Measurements from ENCODE around the gene GLRA2.
A peak's percentile ranks its signal among the peaks of the same experiment; 100 is the strongest.

The GLRA2 gene

DNA sequence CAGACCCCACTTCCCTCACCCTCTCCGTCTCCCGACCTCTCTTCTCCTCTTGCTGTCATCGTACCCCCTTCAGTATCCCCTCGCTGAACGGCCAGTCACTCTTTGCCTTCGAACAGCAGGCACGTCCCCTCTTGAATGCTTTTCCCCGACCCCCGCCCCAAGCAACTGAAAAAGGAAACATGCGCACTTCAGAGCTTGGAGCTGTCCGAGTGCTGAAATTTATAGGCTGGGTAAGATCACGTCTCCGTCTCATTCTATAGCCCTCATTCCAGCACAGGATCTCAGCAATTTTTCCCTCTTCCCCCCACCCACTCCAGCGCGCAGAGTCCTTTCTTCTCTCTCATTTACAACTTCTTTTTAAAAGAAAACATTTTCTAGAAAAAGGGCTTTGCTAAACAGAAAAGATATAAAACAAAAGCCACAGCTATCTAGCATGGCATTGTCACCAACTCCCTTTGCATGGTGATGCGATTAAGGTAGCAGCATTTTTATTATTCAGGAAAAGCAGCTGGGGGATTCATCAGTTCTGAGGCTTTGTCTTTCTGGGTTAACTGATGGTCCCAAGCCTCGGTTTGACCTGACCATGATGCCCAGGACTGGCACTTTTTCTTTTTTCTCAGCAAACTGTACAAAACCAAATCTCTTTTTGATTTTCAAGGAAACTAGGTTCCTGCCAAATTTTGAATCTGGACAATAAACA is at the start of gene GLRA2:
Gene GLRA2 (plus strand): TSS at position 247 of the 700 bp plus-strand sequence. CDS start 522 bp downstream, outside the sequence.
- no peak for DNase-seq

DNA sequence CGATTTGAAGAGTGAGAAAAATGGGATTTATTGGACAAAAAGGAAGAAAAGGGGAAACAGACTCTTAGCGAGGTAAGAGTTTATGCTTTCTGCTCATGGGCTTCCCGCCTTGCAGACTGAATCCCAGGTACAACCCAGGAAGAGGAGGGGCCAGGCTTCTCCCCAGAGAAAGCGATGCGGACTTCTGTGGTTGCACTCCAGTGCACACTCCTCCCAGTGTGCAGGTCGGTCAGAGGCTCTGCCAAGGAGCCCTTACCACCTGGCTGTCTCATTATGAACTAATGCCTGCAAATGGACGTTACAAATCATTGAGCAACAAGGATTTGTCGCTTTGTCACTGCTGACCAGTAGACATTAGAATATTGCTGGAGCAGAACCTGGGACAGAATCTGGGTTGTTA is 39.9 kb upstream of the GLRA2 start:
- DNase-seq = no peak

- DNase-seq = no peak
These were observed 37.6 kb upstream of the GLRA2 start for GRCh38 chrX:14491689-14492088.

- no peak for DNase-seq
These were observed 32.7 kb upstream of the GLRA2 start for GRCh38 chrX:14496674-14497073.

GRCh38 chrX:14497184-14497666 is 32.1 kb upstream of the GLRA2 start:
- DNase-seq = no peak

DNA sequence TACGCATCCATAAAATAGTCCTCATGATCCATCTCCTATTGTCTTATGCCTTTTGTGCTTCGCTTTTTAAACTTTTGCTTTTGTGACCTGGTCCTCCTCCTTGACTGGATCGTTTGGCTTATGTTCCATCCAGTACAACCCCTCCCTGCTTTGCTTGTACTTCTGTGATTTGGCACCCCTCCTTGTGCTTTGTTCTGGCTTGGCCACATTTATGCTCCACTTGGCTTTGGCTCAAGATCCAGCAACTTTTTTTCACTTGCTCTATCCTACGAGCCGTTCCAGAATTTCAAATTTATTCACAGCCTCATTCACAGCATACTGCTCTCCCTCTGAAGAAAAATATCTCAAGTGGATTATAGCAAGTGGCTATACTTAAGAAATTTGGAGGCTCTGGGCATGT is 28.0 kb upstream of the GLRA2 start:
- no peak for DNase-seq

DNA sequence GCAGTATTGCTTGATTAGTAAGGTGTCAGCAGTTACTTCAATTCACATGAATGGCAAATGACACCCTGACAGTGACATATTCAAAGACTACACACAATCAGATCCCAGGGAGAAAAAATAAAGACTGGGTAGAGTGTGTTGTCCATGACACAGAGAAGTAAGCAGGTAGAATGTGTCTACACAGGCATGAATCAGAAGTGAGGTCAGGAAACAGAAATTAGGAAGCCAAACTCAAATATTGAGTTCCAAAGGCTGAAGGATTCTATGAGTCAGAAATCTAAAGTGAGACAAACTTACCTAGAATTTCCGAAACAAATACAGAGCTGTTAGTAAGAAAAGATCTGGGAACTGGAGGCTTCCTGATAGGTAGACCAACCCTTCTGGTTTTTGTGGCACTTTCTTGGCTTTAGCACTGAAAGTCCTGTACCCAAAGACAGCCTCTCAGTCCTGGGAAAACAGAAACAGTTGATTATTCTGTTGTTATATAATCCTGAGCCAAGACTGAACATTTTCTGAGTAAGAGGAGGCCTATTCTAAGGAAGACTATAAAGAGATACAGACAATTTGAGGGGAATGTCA is 24.3 kb upstream of the GLRA2 start:
- no peak for DNase-seq

GRCh38 chrX:14505648-14506047 is 23.7 kb upstream of the GLRA2 start:
- DNase-seq = no peak

GRCh38 chrX:14506866-14507265 is 22.5 kb upstream of the GLRA2 start:
- DNase-seq = no peak

- DNase-seq = peak; percentile 19
These were observed 21.2 kb upstream of the GLRA2 start for GRCh38 chrX:14508025-14508690.

GRCh38 chrX:14509325-14510057 is 19.8 kb upstream of the GLRA2 start:
- DNase-seq = no peak

DNA sequence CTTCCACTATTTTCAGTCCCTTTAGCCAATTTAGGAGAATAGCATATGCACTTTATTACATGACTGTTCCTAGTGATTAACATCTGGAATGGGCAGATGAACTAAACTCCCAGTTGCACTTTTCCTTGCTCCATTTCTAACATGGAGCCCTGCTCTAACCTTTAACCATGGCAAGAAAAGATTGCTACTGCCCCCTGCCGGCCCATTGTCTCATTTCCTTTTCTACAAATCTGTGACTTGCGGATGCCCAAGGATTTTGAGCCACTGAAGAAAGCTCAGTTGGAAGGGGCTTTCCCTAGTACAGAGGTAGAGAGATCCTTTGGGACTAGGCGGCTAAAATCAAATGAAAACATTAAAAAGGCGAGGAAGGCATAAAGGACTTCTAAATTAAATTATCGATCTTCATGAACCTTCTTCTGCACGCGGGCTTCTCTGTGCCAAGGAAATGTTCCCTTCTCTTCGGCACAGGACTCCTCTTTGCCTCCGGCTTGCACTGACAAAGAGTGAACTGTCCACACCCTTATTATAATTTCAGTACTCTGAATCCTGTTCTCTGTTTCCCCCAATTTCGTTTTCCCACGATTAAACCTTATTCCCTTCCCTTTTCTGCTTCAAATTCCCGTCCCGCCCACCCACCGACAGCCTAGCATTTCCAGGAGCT is 577 bp upstream of the GLRA2 start:
- peak; percentile 54 for DNase-seq

GRCh38 chrX:14533867-14534266 is 4.5 kb downstream of the GLRA2 start:
- no peak for DNase-seq

DNA sequence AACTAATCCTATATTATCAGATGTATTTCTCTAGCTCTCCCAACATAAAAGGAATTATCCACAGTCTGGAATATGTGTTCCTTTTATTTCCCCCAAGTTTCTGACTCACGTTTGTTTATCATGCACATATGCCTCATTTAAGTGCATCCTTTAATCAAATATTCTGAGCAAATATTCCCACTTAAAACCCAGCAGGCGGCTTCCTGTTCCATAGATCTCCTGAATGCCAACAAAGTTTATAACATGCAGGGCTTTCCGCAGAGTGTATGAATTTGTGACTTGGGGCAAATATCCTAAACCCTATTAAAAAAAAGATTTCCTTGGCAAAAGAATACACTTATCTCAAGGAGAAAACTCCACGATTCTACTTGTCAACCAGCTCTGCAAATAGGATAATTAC is 16.9 kb downstream of the GLRA2 start:
- no peak for DNase-seq

- DNase-seq = no peak
These were observed 24.9 kb downstream of the GLRA2 start for GRCh38 chrX:14554131-14554715.

DNA sequence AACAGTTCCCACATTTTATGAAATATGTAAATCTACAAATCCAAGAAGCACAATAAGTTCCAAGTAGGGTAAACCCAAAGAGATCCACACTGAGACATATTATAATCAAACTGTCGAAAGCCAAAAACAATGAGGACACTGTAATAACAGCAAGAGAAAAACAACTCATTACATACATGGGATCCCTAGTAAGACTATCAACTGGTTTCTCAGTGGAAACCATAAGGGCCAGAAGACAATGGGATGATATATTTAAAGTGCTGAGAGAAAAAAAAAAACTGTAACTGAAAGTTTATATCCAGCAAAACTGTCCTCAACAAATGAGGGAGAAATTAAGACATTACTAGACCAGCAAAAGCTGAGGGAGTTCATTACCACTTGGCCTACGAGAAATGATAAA is 34.7 kb downstream of the GLRA2 start:
- DNase-seq = no peak

DNA sequence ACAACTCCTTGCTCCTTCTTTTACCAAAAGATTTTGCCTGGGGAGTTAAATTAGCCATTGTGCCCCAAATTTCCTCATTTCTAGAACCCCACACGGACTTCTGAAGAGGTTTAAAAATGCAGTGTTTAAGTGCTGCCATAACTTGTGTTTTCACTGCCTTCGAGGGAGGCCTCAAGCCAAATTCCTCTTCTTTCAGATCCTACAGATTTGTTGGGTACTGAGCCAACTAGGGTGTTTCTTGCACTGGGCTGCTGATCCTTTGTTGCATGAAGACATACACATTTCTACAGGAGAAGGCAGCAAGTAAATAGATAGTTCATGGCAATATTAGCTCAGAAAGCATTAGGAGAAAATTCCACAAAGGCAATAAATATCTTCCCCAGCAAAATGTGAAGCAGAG is 43.8 kb downstream of the GLRA2 start:
- no peak for DNase-seq

DNA sequence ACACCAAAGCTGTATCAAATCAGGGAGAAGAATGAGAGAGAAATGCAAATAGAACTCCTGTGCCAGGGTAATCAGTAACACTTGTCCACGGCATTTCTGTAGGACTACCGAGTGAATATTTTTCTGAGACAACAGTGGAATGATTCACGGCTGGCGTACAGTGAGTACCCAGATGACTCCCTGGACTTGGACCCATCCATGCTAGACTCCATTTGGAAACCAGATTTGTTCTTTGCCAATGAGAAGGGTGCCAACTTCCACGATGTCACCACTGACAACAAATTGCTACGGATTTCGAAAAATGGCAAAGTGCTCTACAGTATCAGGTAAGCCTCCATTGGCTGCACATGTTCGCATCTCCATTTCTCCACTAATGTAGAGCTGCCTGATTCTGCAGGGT is 51.7 kb downstream of the GLRA2 start:
- no peak for DNase-seq

DNA sequence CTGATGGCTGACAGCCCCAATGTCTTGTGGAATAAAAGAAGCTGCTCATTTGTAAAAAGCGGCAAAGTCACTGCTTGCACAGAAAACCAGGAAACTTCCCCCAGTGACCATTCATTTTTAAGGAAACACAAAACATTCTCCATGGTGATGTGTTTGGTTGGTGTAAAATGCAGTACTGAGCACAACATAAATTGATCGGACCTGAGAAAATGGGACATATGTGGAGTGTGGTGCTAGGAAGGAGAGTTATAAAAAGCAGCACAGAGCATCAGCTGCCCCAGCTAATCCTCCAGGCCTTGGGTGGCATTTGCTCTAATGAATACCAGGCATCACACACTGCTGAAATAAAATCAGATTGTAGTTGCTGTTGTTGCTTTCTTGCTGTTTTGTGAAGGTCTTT is 55.2 kb downstream of the GLRA2 start:
- no peak for DNase-seq

GRCh38 chrX:14590216-14590615 is 60.9 kb downstream of the GLRA2 start:
- DNase-seq = no peak

DNA sequence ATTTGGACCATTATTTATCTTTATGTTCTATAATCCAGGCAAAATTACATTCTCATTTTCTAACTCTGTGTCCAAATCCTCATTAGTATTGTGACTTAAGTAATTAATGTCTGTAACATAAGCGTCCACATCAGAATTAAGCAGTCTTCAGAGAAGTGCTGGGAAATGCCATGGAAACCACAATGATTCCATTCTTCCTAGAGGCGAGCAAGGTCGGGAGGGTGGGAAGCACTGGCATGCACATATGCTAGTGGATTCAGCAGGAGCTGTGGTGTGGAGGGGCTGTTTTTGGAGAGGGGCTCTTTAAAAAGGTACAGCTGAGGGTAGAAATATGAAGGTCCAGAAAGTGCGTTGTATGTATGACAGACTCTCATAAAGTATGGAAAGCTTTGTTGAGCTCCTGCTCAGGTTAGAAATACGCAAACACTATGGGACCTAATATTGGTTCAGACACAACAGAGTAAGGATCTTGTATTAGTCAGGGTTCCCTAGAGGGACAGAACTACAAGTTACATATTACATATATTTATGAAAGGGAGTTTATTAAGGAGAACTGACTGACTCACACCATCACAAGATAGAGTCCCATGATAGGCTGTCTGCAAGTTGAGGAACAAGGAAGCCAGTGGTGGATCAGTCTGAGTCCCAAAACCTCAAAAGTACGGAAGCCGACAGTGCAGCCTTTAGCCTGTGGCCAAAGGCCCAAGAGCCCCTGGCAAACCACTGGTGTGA is 61.5 kb downstream of the GLRA2 start:
- no peak for DNase-seq

DNA sequence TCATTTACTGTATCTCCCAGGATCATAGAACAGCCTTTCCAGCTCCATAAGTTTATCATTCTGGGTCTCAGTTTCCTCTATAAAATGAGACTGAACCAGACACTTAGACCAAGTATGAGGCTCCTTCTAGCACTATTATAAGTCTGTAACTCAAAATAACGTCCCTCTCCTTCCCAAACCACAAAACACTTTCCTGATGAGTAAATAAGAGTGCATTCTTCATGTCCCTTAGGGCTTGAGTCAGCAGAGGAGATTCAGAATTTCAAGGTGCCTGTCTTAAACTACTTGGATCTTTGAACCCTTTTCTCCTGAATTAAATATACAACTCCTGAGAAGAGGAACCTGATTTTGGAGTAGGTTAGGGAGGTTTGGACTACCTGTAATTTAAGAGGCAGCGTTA is 62.6 kb downstream of the GLRA2 start:
- DNase-seq = no peak
